Natural killer cell treated with Interleukin-12 subunit alpha and Interleukin-12 subunit beta and Interleukin-15 and Interleukin-18, amount 100 ng/mL, for 72 hours (primary cell): Measurements from ENCODE around the gene FBXO41. TPM values are rescaled to one million over a fixed set of nuclear protein-coding genes. Genes with fewer than 3 reads are reported as not detected.

ENCODE experiments used
- ATAC-seq, 2 donors: fragments of 150-1000 bp; cut with Tn5 transposase in 1 of 2; sonication (Bioruptor Pico), chemical (Tn5 transposase) in 1 of 2; 2 replicates each; pipeline ENCODE4 v1.10.0; 2021
- DNase-seq: peaks from one replicate; pipeline ENCODE4 v3.0.0; 2022; ENCODE audit warnings: low spot score
- H3K27ac Mint-ChIP-seq, 2 donors: 1 replicate in 1 of 2; 2 replicates in 1 of 2; pipeline ENCODE4 v1.8.0; 2022; ENCODE audit warnings: mixed read lengths in 2 of 2, mild to moderate bottlenecking in 1 of 2, moderate library complexity in 1 of 2
- H3K27me3 Mint-ChIP-seq, 2 donors: 1 replicate in 1 of 2; 2 replicates in 1 of 2; pipeline ENCODE4 v1.8.0; 2022; ENCODE audit warnings: mixed read lengths in 2 of 2
- H3K36me3 Mint-ChIP-seq: one replicate; pipeline ENCODE4 v1.8.0; 2022; ENCODE audit warnings: mixed read lengths
- H3K4me1 Mint-ChIP-seq, 2 donors: 1 replicate in 1 of 2; 2 replicates in 1 of 2; pipeline ENCODE4 v1.8.0; 2022; ENCODE audit warnings: low read depth in 2 of 2, mixed read lengths in 2 of 2, mild to moderate bottlenecking in 1 of 2
- H3K4me3 Mint-ChIP-seq: one replicate; pipeline ENCODE4 v1.8.0; 2022; ENCODE audit warnings: mixed read lengths
- H3K9me3 Mint-ChIP-seq: 2 replicates; pipeline ENCODE4 v1.8.0; 2022; ENCODE audit warnings: mixed read lengths
- total RNA-seq, 2 donors: library from RNA; stranded (reverse); gene quantifications; one replicate each; pipeline ENCODE4 v1.2.3, GENCODE V29; 2022

Gene FBXO41
- total RNA-seq, 2 donors from 2014 or later, result 10.0 to 40.1 TPM

DNA sequence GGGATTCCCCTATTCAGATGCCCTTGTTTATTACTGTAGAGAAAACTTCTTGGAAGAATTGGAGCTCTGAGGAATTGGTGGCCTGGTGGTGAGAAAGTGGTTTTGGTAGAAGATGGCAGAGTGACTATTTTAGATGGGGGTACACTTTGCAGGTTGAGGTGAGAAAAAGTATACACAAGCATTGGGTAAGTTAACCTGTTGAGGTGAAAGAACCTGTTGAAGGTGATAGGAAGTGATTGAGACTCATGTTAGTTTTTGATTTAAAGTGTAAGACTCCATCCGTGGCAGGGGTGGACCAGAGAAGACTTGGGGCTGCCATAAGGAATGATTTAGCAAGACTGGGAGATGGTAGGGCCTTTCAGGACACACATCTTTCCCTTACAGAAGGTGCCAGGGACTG is 47.1 kb downstream of the FBXO41 start:
- peak overlapping the region; percentile 98 for H3K4me3 Mint-ChIP-seq
- peaks cover 36 to 47% of the 10 kb centered on the region in 2 donors for H3K4me1 Mint-ChIP-seq

DNA sequence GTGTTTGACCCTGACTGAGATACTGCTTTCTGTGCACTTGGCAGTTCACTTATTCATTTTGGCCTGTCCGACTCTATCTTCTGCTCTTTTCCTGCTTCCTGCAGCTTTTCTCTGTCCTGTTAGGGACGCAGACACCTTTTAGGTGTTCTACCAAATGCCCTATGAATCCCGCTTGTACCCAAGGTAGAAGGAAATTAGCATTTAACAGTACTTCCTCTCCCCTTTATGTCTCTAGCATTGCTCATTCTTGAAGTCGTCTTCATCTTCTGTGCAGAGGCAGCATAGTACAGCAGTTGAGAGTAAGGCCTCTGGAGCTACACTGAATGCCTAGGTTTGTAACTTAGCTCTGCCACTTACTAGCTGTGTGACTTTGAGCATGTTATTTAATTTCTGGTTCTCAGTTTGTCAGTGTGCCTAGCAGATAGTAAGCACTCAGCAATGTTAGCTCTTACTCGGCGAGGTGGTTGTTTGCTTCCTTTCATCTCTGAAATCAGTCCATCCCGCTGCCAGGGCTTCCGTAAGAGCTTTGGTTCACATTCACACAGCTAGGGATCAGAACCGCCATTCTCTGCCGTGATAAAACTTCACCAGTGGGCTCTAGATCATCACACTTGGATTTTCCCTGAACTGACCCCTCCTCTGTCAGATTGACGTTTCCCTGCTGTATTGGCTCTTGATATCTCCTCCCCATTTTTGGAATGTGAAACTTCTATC is 48.8 kb downstream of the FBXO41 start:
- no peak for DNase-seq
- H3K27me3 Mint-ChIP-seq, result no peaks in the 10 kb centered on the region
- peaks cover 36 to 47% of the 10 kb centered on the region in 2 donors for H3K4me1 Mint-ChIP-seq

More for the DNA sequence above, 47.1 kb downstream of the FBXO41 start:
- DNase-seq (no peak), ATAC-seq (no peak)
- H3K27me3 Mint-ChIP-seq, result no peaks in the 10 kb centered on the region
- peak overlapping the region in 1 of 2 donors; percentile 4 for H3K27ac Mint-ChIP-seq
- H3K36me3 Mint-ChIP-seq, result peaks cover 18% of the 10 kb centered on the region
- no peaks in the 10 kb centered on the region for H3K9me3 Mint-ChIP-seq

DNA sequence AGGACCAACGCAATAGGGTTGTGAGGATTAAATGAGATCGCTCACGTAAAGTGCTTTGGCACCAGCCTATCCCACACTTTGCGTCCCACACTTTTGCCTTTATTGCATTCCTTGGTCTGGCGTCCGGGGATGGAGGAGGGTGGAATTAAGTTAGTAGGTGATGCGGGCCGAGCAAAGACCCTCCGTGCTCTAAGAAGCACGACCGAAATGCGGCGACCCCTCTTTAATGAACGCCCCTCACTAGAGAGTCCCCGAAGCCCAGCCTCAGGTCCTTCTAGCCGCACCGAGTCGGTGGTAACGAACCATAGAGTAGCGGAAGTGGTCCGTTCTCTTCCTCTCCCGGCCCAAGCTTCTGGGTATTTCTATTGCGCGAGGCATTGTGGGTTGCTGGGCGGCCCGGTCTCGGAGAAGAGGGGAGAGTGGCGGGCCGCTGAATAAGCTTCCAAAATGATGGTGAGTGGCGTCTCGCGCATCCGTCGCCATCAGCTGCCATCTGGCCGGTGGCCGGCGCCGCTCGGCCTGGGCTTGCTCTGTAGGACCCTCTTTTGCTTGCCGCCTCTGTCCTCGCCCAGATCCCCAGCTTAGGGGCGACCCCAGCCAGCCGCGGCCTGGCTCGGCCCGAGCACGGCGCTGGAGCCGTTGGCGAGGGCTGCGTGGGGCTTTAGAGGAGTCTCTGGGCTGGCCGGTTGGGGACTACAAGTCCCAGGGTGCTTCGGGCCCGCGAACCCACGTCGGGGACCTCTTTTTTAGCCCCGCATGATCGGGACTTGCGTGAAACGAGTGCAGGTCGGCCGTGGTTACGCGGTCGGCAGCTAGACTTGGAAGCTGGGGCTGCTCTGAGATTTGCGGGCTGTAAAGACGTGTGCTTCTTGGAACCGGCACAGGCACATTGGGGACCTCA is 50.1 kb downstream of the FBXO41 start, which contains the start of gene CCT7:
Gene CCT7, plus strand, starts transcription at position 377 of the 901 bp plus-strand sequence. Its CDS starts 71 bp downstream, at position 448.
- ATAC-seq (peak; percentile 81 to 86), DNase-seq (peak; percentile 89)
- H3K27me3 Mint-ChIP-seq, result no peaks in the 10 kb centered on the region
- H3K4me3 Mint-ChIP-seq, result peak within 1 kb of the TSS; percentile 98
- H3K9me3 Mint-ChIP-seq, result no peaks in the 10 kb centered on the region
- peak within 1 kb of the TSS; percentile 88 to 90 for H3K27ac Mint-ChIP-seq
- peaks cover 34 to 47% of the 10 kb centered on the region in 2 donors for H3K4me1 Mint-ChIP-seq
- peaks cover 18% of the 10 kb centered on the region for H3K36me3 Mint-ChIP-seq

More for the DNA sequence above, 48.8 kb downstream of the FBXO41 start:
- Mint-ChIP-seq H3K9me3 (no peaks in the 10 kb centered on the region), H3K36me3 (peaks cover 18% of the 10 kb centered on the region), H3K27ac (peak overlapping the region; percentile 88 to 90), H3K4me3 (peak overlapping the region; percentile 98)
- ATAC-seq, result no peak

DNA sequence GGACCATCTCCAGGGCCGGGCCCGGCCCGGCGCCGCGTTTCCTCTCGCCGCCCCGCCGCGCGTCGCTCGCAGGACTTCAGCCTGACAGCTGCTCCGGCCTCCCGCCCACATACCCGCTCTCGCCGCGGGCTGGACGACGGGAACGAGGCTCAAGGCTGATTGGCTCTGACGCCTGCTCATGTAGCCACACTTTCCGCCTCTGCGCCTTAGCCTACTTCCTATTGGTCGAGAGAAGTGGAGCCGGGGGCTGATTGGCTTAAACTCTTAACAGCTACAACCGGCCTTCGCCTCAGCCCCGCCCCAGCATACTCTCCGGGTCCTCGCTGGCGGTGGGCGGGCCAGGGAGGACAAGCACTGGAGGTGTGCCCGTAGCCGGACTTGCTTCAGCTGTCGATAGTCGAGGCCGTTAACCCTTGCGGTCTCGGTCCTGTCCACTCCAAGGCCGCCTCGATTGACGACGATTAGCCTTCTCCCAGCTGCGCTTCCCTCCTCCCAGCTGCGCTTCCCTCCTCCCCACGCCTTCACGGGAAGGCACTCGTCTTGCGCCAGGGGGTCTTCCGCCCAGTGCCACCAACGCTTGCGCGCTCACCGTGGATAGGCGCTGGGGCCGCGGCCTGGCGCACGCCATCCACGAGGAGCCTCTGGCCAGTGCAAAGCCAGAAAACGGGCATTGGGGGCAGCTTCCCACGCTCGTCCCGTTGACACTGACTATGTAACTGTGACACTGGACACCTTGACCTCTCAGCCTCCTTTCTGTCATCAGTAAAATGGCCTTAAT is 50.9 kb downstream of the FBXO41 start, which contains the start of gene PRADC1:
Gene PRADC1, minus strand, starts transcription at position 86 of the 778 bp plus-strand sequence. Its CDS starts 79 bp downstream, at position 7.
- H3K4me1 Mint-ChIP-seq, result peaks cover 28 to 44% of the 10 kb centered on the region in 2 donors

DNA sequence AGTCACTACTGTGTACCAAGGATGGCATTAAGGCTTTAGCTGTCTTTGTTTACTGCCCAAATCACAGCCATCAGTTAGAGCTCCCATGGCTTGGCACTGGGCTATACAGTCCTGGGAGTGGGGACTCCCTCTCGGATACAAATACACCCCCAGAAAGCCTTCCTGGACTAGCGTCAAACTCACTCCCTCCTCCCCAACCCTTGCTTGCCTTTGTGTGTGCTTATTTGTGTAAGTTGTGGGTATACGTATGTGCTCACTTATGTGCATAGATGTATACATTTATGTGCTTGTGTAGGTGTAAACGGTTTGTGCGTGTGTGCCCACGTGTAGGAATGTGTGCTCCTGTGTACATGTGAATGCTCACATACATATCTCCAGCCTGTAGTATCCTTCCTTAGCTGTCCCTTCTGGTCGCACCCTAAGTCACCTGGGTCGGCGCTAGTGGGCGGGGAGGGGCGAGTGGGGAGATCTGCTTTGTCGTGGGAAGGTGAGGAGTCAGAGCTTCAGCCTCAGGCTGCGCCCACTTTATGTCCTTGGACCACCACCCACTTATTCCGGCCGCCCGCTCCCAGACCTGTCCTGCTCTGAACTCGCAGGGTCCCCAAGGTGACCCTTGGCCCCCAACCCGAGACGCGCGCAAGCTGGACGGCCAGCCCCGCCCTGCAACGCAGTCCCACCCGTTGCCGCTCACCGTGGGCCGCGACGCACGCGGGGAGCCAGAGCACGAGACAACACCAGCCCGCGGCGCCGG is 51.7 kb downstream of the FBXO41 start:
- no peak for ATAC-seq
- H3K27ac Mint-ChIP-seq, result peak overlapping the region; percentile 88 to 90

More for the DNA sequence above, 50.9 kb downstream of the FBXO41 start, which contains the start of gene PRADC1:
- Mint-ChIP-seq H3K4me3 (peak within 1 kb of the TSS; percentile 98), H3K36me3 (peaks cover 18% of the 10 kb centered on the region), H3K27ac (peak within 1 kb of the TSS; percentile 88 to 90), H3K27me3 (no peaks in the 10 kb centered on the region), H3K9me3 (no peaks in the 10 kb centered on the region)
- ATAC-seq (peak; percentile 93 to 95), DNase-seq (peak; percentile 99)

DNA sequence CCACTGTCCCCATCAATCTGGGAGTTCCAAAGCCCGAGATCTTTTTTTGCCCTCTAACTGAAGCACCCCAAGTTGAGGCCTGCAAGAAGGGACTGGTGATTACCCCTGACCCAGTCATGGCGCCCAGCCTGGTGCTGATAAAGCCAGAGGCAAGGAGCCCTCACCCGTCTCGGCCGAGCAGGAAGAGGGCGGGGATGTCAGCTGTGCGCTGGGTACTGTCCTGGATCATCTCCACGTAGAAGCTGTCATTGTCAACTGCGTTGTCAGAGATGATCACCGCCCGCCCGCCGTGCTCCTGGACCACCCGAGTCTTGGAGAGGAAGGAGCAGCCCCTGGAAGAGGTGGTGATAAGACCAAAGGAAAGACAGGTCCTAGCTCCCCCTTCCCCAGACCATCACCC is 55.6 kb downstream of the FBXO41 start:
- no peak for DNase-seq

More for the DNA sequence above, 51.7 kb downstream of the FBXO41 start:
- Mint-ChIP-seq H3K4me3 (peak overlapping the region; percentile 98), H3K9me3 (no peaks in the 10 kb centered on the region), H3K36me3 (peaks cover 18% of the 10 kb centered on the region), H3K4me1 (peaks cover 26 to 42% of the 10 kb centered on the region in 2 donors), H3K27me3 (no peaks in the 10 kb centered on the region)
- DNase-seq, result peak; percentile 64

DNA sequence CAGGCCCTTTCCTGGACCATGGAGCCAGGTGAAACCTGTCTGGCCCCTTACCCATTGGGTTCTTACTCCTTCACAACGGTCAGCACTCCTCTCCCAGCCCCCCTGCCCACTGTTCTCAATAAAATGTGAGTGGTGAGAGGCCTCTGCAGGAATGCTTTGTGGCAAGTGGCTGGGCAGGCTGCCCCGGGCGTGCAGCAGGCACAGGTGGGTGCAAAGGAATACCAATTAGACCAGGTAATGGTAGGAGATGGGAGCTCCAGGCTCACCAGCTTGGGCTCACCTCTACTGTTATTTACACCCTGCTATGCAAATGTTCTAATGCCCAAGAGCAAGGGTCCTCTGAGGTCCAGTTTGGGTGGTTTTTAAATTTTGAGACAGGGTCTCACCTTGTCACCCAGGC is 57.2 kb downstream of the FBXO41 start:
- no peaks in the 10 kb centered on the region for H3K4me1 Mint-ChIP-seq
- H3K4me3 Mint-ChIP-seq, result no peak overlapping the region
- DNase-seq (no peak), ATAC-seq (no peak)
- no peaks in the 10 kb centered on the region for H3K27me3 Mint-ChIP-seq
- no peak overlapping the region for H3K27ac Mint-ChIP-seq
- H3K9me3 Mint-ChIP-seq, result no peaks in the 10 kb centered on the region
- H3K36me3 Mint-ChIP-seq, result no peaks in the 10 kb centered on the region

More for the DNA sequence above, 55.6 kb downstream of the FBXO41 start:
- ATAC-seq, result no peak
- no peaks in the 10 kb centered on the region for H3K36me3 Mint-ChIP-seq
- no peaks in the 10 kb centered on the region for H3K27me3 Mint-ChIP-seq
- H3K4me1 Mint-ChIP-seq, result peaks cover 3 to 10% of the 10 kb centered on the region in 2 donors
- no peaks in the 10 kb centered on the region for H3K9me3 Mint-ChIP-seq
- no peak overlapping the region for H3K4me3 Mint-ChIP-seq
- H3K27ac Mint-ChIP-seq, result no peak overlapping the region

DNA sequence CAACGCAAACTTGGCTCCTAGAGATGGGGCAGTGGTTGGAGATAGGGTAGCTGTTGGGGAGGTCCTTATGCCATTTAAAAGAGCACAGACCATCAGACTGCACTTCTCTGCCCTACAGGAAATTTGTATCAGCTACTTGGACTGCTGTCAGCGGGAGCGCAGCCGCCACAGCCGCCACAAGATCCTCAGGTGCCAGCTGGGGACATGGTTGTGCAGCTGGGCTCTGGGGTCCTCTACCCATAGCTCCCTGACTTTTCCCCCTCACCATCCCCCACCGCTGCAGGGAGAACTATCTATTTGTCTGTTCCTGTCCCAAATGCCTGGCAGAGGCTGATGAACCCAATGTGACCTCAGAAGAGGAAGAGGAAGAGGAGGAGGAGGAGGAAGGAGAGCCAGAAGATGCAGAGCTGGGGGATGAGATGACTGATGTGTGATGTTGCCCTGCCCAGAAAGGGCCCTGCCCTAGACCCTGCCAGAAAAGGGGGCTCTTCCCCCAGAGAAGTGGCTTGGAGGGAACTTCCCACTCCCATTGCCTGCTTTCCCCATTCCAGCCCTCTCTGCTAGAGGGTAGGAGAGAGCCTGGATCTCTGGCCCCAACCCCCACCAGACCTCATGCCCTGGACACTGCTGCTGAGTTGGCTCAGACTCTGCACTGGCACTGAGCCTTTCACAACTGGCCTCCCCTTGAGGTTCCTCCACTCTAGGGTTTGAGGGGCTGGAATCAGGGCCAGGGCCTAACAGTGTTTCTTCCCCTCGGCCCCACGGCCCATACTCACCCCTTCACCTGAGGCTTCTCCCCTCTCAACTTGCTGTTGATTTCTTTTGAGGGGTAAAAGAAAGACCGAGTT is 58.5 kb downstream of the FBXO41 start:
- no peak overlapping the region for H3K4me3 Mint-ChIP-seq
- H3K27me3 Mint-ChIP-seq, result no peaks in the 10 kb centered on the region
- H3K4me1 Mint-ChIP-seq, result no peaks in the 10 kb centered on the region
- no peak for ATAC-seq
- no peaks in the 10 kb centered on the region for H3K9me3 Mint-ChIP-seq
- H3K36me3 Mint-ChIP-seq, result peaks cover 2% of the 10 kb centered on the region
- DNase-seq, result no peak
- H3K27ac Mint-ChIP-seq, result no peak overlapping the region

DNA sequence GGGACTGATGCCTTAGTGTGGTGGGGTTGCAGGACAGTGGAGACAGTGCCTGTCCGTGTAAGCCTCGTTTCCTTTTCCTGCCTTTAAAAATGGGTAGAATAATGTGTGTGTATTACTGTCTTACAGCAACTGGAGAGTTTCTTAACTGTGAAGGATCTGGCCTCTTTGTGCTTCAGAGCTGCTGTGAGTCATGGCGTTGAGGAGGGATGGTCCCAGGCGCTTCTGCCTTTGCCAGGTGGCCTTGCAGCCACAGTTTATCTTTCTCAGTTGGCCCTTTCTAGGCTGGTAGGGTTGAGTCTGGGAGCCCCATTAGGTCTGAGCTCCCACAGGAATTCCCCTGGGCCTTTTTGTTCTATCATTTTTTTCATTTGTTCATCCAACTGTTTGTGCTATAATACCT is 60.5 kb downstream of the FBXO41 start:
- Mint-ChIP-seq H3K27ac (no peak overlapping the region), H3K27me3 (no peaks in the 10 kb centered on the region), H3K4me1 (no peaks in the 10 kb centered on the region), H3K36me3 (peaks cover 4% of the 10 kb centered on the region), H3K9me3 (no peaks in the 10 kb centered on the region), H3K4me3 (no peak overlapping the region)
- no peak for ATAC-seq
- no peak for DNase-seq

DNA sequence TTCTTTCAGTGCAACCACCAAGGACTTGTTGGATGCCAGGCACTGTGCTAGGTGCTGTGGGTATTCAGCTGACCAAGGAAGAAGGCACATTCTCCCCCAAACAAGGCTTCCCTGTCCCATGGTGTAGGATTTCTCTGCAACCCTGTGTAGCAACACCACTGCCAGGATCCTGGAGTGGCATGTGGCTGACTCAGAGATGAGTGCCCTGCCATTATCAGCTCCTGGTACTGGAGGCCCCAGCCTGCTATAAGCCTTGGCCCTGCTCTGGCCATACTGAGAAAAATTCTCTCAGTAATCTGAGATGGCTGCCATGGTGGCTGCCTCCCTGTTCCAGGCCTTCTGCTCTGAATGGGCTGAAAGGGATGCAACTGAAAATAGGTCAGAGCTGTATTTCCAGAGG is 66.0 kb downstream of the FBXO41 start:
- H3K4me3 Mint-ChIP-seq, result no peak overlapping the region
- no peaks in the 10 kb centered on the region for H3K9me3 Mint-ChIP-seq

DNA sequence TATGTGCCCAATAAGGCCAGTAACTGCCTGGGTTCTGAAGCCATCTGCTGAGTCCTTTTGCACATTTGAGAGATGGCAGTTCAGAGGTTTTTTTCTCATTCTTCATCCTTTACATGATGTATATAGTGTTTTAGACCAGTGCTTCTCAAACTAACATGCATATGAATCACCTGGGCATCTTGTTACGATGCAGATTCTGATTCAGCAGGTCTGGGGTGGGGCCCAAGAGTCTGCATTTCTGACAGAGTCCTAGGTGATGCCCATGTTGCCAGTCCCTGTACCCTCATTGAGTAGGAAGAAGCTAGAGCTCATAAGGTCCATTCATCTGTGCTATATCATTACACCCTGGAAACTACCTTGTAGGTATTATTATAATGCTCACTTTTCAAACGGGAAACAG is 66.5 kb downstream of the FBXO41 start:
- no peaks in the 10 kb centered on the region for H3K27me3 Mint-ChIP-seq
- H3K4me1 Mint-ChIP-seq, result peaks cover 21 to 25% of the 10 kb centered on the region in 2 donors
- DNase-seq, result no peak
- no peak overlapping the region for H3K27ac Mint-ChIP-seq
- H3K36me3 Mint-ChIP-seq, result peaks cover 4% of the 10 kb centered on the region
- ATAC-seq, result no peak
- no peaks in the 10 kb centered on the region for H3K9me3 Mint-ChIP-seq
- H3K4me3 Mint-ChIP-seq, result no peak overlapping the region

More for the DNA sequence above, 66.0 kb downstream of the FBXO41 start:
- ATAC-seq (no peak), DNase-seq (no peak)
- H3K27ac Mint-ChIP-seq, result no peak overlapping the region
- H3K27me3 Mint-ChIP-seq, result no peaks in the 10 kb centered on the region
- H3K4me1 Mint-ChIP-seq, result peaks cover 19 to 23% of the 10 kb centered on the region in 2 donors
- peaks cover 4% of the 10 kb centered on the region for H3K36me3 Mint-ChIP-seq

DNA sequence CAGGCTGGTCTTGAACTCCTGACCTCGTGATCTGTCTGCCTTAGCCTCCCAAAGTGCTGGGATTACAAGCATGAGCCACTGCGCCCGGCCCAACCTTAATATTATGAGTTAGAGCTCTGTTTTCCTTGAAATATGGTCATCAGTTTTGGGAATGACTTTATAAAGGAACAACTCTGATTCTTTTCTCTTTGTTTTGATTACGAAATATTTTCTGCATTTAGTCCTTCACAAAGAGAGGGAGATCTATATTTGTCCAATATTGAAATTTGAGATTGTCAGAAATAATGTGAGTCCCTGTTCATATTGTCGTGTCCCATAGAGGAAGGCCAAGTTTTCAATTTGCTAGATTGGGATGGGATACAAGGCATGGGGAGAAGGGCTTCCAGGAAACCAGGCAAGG is 67.1 kb downstream of the FBXO41 start:
- Mint-ChIP-seq H3K27ac (no peak overlapping the region), H3K4me3 (no peak overlapping the region), H3K9me3 (no peaks in the 10 kb centered on the region), H3K4me1 (peaks cover 21 to 30% of the 10 kb centered on the region in 2 donors), H3K36me3 (peaks cover 4% of the 10 kb centered on the region), H3K27me3 (no peaks in the 10 kb centered on the region)
- ATAC-seq (no peak), DNase-seq (no peak)
